Peyer's patch (tissue), 4 donors: ENCODE results near the gene RPS10.

Experiments used
- CTCF ChIP-seq, 6 experiments: fragments of 450-650 bp in 4 of 6; fragments of 200-600 bp in 2 of 6; sonication (generic) in 1 of 6; IDR thresholded peaks; one replicate each; pipeline ENCODE4 v1.5.1; 2017 to 2019; ENCODE audit warnings: antibody characterized with exemption in 6 of 6, mild to moderate bottlenecking in 3 of 6, moderate library complexity in 1 of 6
- POLR2A ChIP-seq, 2 donors: fragments of 450-650 bp; IDR thresholded peaks; one replicate each; pipeline ENCODE4 v1.5.1; 2017; ENCODE audit warnings: antibody characterized with exemption in 2 of 2, mild to moderate bottlenecking in 2 of 2, moderate library complexity in 2 of 2

- TF ChIP-seq POLR2A (IDR thresholded peaks at IDR 0.05) (peak in 1 of 2 donors; percentile 49), CTCF (IDR thresholded peaks at IDR 0.05) (peak; percentile 74 to 89 (median 83))
Measured at GRCh38 chr6:34392497-34393190, 33.2 kb downstream of the RPS10 start, which contains the start of gene NUDT3.
